Endothelial cell of umbilical vein (primary cell): ENCODE results near the gene USP7. TPM values are rescaled to one million over a fixed set of nuclear protein-coding genes. Genes with fewer than 3 reads are reported as not detected.

Experiments
- BruUV-seq: library from RNA; stranded (reverse); fragments of 400-500 nt; replicated peaks from 2 replicates; lab custom pipeline; 2021; lab: Mats Ljungman, UMichigan
- CTCF ChIA-PET: fragments of 300-600, 350-600 bp; sonication (Branson Sonifier 250); formaldehyde crosslinking; loops from one replicate; lab custom pipeline; 2021; ENCODE audit warnings: antibody characterized with exemption, inconsistent platforms; lab: Charles Lee
- POLR2A ChIA-PET: fragments of 300-600, 350-600 bp; sonication (Branson Sonifier 250); formaldehyde crosslinking; loops from one replicate; lab custom pipeline; 2021; ENCODE audit warnings: antibody characterized with exemption, inconsistent platforms; lab: Charles Lee
- DNase-seq: peaks from one replicate; pipeline ENCODE4 v3.0.0-alpha.2; 2011; ENCODE audit warnings: low read depth, low spot score
- FAIRE-seq: peaks from 2 replicates; lab custom pipeline; 2011; peaks lifted over from hg19 to GRCh38; lab: Jason Lieb, UNC
- H2AFZ ChIP-seq: 2 replicates; pipeline ENCODE4 v1.6.0; 2012; ENCODE audit warnings: low read depth, low read length, control low read depth, inconsistent platforms
- H3K27ac ChIP-seq: 2 replicates; pipeline ENCODE4 v1.5.1; 2011; ENCODE audit warnings: low read depth, mild to moderate bottlenecking, control low read depth, low read length, moderate library complexity; ENCODE audit not compliant: insufficient read depth
- H3K27me3 ChIP-seq, 2 experiments: 2 replicates each; pipeline versions ENCODE4 v1.6.0 to v1.6.1; 2011; ENCODE audit warnings: low read length in 2 of 2, mixed read lengths in 1 of 2; ENCODE audit not compliant: control insufficient read depth in 2 of 2, insufficient read depth in 2 of 2
- H3K36me3 ChIP-seq, 2 experiments: 2 replicates in 1 of 2; 3 replicates in 1 of 2; pipeline ENCODE4 v1.5.1; 2011; ENCODE audit warnings: low read length in 2 of 2, mild to moderate bottlenecking in 1 of 2, moderate library complexity in 1 of 2; ENCODE audit not compliant: control insufficient read depth in 2 of 2, insufficient read depth in 2 of 2; ENCODE audit errors: extremely low read depth in 1 of 2
- H3K4me1 ChIP-seq: 3 replicates; pipeline ENCODE4 v1.5.1; 2011; ENCODE audit warnings: mild to moderate bottlenecking, low read length; ENCODE audit not compliant: control insufficient read depth, insufficient read depth; ENCODE audit errors: extremely low read depth
- H3K4me2 ChIP-seq: 2 replicates; pipeline ENCODE4 v1.6.1; 2011; ENCODE audit warnings: low read length, control low read depth, mixed read lengths; ENCODE audit not compliant: insufficient read depth
- H3K4me3 ChIP-seq, 3 experiments: fragments of 200-600 bp in 1 of 3; sonication (generic), shearing (Covaris generic) in 1 of 3; replicated peaks in 1 of 3; 2 replicates each; pipeline ENCODE4 v1.5.1; 2011 to 2016; ENCODE audit warnings: control low read depth in 3 of 3, low read length in 3 of 3, mild to moderate bottlenecking in 2 of 3, inconsistent platforms in 1 of 3, low read depth in 1 of 3, moderate library complexity in 1 of 3; ENCODE audit not compliant: insufficient read depth in 1 of 3
- H3K79me2 ChIP-seq: 2 replicates; pipeline ENCODE4 v1.6.0; 2012; ENCODE audit warnings: low read length, inconsistent platforms; ENCODE audit not compliant: control insufficient read depth, insufficient read depth
- H3K9ac ChIP-seq: replicated peaks from 2 replicates; pipeline ENCODE3; 2011; ENCODE audit warnings: low read length, control low read depth; ENCODE audit not compliant: insufficient read depth; ENCODE audit errors: extremely low read depth
- H3K9me1 ChIP-seq: replicated peaks from 3 replicates; pipeline ENCODE4 v1.6.0; 2011; ENCODE audit warnings: mild to moderate bottlenecking, low read length; ENCODE audit not compliant: control insufficient read depth, insufficient read depth; ENCODE audit errors: extremely low read depth
- H3K9me3 ChIP-seq: replicated peaks from 2 replicates; pipeline ENCODE4 v1.5.1; 2012; ENCODE audit warnings: low read length, inconsistent platforms; ENCODE audit not compliant: control insufficient read depth, insufficient read depth
- H4K20me1 ChIP-seq: replicated peaks from 2 replicates; pipeline ENCODE3; 2011; ENCODE audit warnings: mild to moderate bottlenecking, low read length; ENCODE audit not compliant: control insufficient read depth, insufficient read depth; ENCODE audit errors: extremely low read depth
- FOS ChIP-seq: IDR thresholded peaks from 2 replicates; pipeline ENCODE4 v1.6.1; 2011; ENCODE audit warnings: mild to moderate bottlenecking, low read length, moderate library complexity, borderline replicate concordance; ENCODE audit not compliant: insufficient read depth
- MYC ChIP-seq: IDR thresholded peaks from one replicate; pipeline ENCODE4 v1.6.1; 2011; ENCODE audit warnings: mild to moderate bottlenecking, low read depth, low read length
- POLR2A ChIP-seq: IDR thresholded peaks from 2 replicates; pipeline ENCODE4 v1.6.1; 2012; ENCODE audit warnings: low read depth, mild to moderate bottlenecking, control low read depth, low read length
- dilution Hi-C: fragments of 300-500 bp; cut with MboI; formaldehyde crosslinking; loops from one replicate; pipeline ENCODE4 v1.15.0; 2019; ENCODE audit warnings: low sequenced_read_pairs; ENCODE audit not compliant: extremely low pct_ligation_motif_present
- intact Hi-C: fragments of 100-400 bp; cut with micrococcal nuclease; formaldehyde crosslinking; loops from one replicate; pipeline ENCODE4 v1.10.0; 2022
- polyA plus RNA-seq, 4 experiments: library from polyadenylated mRNA; depleted of rRNA in 3 of 4; stranded (reverse) in 3 of 4; unstranded in 1 of 4; fragments of >200 nt; gene quantifications; 2 replicates each; pipeline versions ENCODE4 v1.2.1 to v1.2.3, GENCODE V29; 2011 to 2012; ENCODE audit warnings: missing spikeins in 1 of 4
- total RNA-seq: library from RNA; stranded (reverse); gene quantifications from 2 replicates; pipeline ENCODE4 v1.2.3, GENCODE V29; 2021
- TF ChIP-seq, protein P1 (sequence below): IDR thresholded peaks from 2 replicates; pipeline ENCODE4 v1.6.1; 2011; ENCODE audit not compliant: insufficient read depth, insufficient read length
- TF ChIP-seq, protein P2 (sequence below), 2 donors: IDR thresholded peaks; 1 replicate in 1 of 2; 2 replicates in 1 of 2; pipeline ENCODE4 v1.5.1; 2011; ENCODE audit warnings: low read length in 2 of 2, mild to moderate bottlenecking in 2 of 2, moderate library complexity in 2 of 2, control low read depth in 1 of 2, inconsistent platforms in 1 of 2, low read depth in 1 of 2; ENCODE audit not compliant: insufficient read depth in 1 of 2; ENCODE audit errors: extremely low read depth in 1 of 2

The USP7 gene
- total and polyA plus RNA-seq, 2 donors (not counting 3 experiments of a cell fraction or from before 2014, with no cell fraction given) = 17.7 to 130 TPM

DNA sequence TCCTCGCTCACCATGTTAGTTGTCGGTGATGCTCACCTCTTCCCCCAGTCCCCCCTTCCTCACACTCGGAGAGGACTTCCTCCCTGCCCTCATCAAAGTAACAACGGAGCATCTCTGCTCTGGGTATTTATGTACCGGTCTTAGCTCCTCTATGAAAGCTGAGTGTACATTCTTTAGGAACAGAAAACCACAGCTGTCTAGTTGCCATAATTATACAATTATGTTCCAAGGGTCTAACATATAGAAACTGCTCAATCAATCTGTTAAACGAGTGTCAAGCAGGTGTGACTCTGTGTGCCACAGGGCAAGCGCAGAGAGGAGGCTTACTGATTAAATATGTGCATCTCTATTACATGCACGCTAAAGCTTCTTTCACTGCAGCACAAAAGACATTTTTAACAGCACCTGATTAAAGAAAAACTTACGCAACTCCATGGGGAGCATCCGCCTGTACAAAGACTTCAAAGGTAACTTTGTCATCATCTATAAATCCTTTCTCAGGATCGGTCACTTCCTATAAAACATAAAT is 43.7 kb downstream of the USP7 start:
- no peaks in the 10 kb centered on the region for H3K4me1 ChIP-seq
- H4K20me1 ChIP-seq = peaks cover 6% of the 10 kb centered on the region
- dilution Hi-C loops (no loop called here), intact Hi-C loops (no loop called here)
- POLR2A ChIA-PET = no interaction called here
- H3K9ac ChIP-seq = no peak overlapping the region
- FAIRE-seq (no peak), DNase-seq (no peak)
- TF ChIP-seq, protein P1, sequence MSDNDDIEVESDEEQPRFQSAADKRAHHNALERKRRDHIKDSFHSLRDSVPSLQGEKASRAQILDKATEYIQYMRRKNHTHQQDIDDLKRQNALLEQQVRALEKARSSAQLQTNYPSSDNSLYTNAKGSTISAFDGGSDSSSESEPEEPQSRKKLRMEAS = no peak
- TF ChIP-seq POLR2A = no peak
- no peak for TF ChIP-seq MYC
- TF ChIP-seq FOS = no peak
- TF ChIP-seq, protein P2, sequence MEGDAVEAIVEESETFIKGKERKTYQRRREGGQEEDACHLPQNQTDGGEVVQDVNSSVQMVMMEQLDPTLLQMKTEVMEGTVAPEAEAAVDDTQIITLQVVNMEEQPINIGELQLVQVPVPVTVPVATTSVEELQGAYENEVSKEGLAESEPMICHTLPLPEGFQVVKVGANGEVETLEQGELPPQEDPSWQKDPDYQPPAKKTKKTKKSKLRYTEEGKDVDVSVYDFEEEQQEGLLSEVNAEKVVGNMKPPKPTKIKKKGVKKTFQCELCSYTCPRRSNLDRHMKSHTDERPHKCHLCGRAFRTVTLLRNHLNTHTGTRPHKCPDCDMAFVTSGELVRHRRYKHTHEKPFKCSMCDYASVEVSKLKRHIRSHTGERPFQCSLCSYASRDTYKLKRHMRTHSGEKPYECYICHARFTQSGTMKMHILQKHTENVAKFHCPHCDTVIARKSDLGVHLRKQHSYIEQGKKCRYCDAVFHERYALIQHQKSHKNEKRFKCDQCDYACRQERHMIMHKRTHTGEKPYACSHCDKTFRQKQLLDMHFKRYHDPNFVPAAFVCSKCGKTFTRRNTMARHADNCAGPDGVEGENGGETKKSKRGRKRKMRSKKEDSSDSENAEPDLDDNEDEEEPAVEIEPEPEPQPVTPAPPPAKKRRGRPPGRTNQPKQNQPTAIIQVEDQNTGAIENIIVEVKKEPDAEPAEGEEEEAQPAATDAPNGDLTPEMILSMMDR (IDR thresholded peaks at IDR 0.05; ENCODE audit: extremely low read depth in 1 of 2, insufficient read depth in 1 of 2, low read depth in 1 of 2, low read length in 2 of 2) = no peak
- no peaks in the 10 kb centered on the region for H3K27me3 ChIP-seq
- peaks cover 29% of the 10 kb centered on the region for H3K79me2 ChIP-seq
- CTCF ChIA-PET = no interaction called here
- no peaks in the 10 kb centered on the region for H3K9me3 ChIP-seq
- no peak overlapping the region for H2AFZ ChIP-seq
- H3K4me2 ChIP-seq = no peak overlapping the region
- peaks cover 15 to 29% of the 10 kb centered on the region in 2 experiments for H3K36me3 ChIP-seq
- no peak overlapping the region for H3K4me3 ChIP-seq
- no TSS peak for BruUV-seq
- H3K9me1 ChIP-seq = no peaks in the 10 kb centered on the region
- H3K27ac ChIP-seq = no peak overlapping the region
